AG04449 (cell line): Measurements from ENCODE around the gene SCARB1.

ENCODE experiments used
- CTCF ChIA-PET: fragments of 350-600 bp; formaldehyde crosslinking; extraction: SDS; loops from one replicate; lab custom pipeline; 2021; ENCODE audit warnings: antibody characterized with exemption; lab: Yijun Ruan, JAX
- POLR2A ChIA-PET: fragments of 400-600, 350-600 bp; formaldehyde crosslinking; extraction: SDS; loops from one replicate; lab custom pipeline; 2020; ENCODE audit warnings: antibody characterized with exemption, inconsistent platforms; lab: Yijun Ruan, JAX
- DNase-seq: peaks from one replicate; pipeline ENCODE4 v3.0.0-alpha.2; 2010; ENCODE audit warnings: low read depth, low spot score
- H3K4me3 ChIP-seq: 2 replicates; pipeline ENCODE4 v1.5.1; 2011; ENCODE audit warnings: low read depth, mild to moderate bottlenecking, control low read depth, low read length
- TF ChIP-seq, protein P1 (sequence below): IDR thresholded peaks from one replicate; pipeline ENCODE4 v1.5.1; 2011; ENCODE audit warnings: mild to moderate bottlenecking, moderate library complexity, low read length, control low read depth, inconsistent platforms; ENCODE audit not compliant: insufficient read depth; ENCODE audit errors: missing control alignments

Gene SCARB1

DNA sequence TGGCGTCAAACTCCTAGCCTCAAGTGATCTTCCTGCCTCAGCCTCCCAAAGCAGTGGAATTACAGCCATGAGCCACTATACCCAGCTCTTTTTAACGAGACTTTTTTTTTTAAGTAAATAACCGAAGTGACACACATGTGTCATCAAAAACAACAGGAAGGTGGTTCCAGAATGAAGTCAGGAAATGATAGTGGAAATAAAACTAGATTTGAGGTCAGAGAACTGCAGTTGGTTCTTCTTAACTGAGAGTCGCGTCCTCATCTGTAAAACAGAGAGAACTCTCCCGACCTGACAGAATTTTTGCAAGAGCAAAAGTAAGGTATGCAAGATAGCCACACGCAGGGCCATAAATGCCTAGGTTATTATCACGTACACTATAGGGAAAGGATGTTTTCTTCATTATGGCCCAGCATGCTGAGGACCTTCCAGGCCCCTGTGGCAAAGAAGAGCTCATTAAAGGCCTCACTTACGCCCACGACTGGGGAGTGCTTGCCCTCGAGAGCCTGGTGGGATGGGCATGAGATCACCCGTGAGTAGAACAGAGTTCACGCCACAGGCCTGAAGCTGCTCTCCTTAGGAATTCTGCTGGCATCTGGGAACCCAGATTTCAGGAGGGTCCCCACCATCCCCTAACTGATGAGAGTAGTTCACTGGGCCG lies 67.2 kb downstream of the SCARB1 start:
- H3K4me3 ChIP-seq, result no peak overlapping the region
- TF ChIP-seq, protein P1, sequence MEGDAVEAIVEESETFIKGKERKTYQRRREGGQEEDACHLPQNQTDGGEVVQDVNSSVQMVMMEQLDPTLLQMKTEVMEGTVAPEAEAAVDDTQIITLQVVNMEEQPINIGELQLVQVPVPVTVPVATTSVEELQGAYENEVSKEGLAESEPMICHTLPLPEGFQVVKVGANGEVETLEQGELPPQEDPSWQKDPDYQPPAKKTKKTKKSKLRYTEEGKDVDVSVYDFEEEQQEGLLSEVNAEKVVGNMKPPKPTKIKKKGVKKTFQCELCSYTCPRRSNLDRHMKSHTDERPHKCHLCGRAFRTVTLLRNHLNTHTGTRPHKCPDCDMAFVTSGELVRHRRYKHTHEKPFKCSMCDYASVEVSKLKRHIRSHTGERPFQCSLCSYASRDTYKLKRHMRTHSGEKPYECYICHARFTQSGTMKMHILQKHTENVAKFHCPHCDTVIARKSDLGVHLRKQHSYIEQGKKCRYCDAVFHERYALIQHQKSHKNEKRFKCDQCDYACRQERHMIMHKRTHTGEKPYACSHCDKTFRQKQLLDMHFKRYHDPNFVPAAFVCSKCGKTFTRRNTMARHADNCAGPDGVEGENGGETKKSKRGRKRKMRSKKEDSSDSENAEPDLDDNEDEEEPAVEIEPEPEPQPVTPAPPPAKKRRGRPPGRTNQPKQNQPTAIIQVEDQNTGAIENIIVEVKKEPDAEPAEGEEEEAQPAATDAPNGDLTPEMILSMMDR, result no peak
- CTCF ChIA-PET, result interaction anchor here (1.0 to 2.1 kb wide), 4 partner anchors 9 to 110 kb away, joined by 3 to 7 read pairs (median 4); no protein-coding TSS in a partner anchor
- DNase-seq, result no peak
- POLR2A ChIA-PET, result no interaction called here

DNA sequence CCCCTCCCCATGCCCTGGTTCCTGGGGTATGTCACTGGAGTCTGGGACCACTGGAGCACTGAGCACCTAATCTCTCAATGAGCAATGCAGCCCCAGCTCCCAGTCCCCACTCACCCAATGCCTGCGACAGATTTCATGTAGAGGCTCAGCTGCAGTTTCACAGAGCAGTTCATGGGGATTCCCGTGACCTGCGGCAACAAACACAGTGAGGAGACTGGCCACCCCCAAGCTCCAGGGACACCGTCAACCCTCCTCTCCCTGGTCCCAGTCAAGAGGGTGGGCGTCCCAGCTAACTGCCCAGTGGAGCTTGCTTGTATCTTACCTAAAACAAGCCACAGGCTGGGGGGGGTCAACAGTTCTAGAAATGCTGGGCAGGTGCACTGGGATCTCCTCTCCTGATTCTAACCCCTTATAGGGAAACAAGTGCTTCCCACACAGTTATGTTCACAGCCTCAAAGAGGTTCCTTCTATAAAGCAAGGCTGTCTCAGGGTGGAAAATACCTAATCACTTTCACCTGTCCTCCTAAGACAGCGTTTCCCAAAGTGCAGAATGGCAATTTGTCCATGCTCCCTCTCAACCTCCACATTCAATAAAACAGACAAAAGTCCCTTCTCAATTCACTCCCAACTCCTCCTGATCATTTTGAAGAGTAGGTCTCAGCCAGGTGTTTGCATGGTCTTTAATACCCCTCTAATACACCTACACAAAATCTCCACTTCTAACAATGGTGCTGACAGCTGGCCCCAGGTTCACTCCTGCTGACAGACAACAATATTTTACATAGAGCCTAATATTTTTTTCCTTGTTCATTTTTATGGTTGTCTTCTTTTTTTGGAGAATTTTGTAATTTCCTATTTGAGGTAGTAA lies 68.3 kb downstream of the SCARB1 start:
- no peak overlapping the region for H3K4me3 ChIP-seq
- no peak for DNase-seq
- TF ChIP-seq, protein P1, result no peak
- ChIA-PET CTCF (interaction anchor here (1.1 kb wide), 1 partner anchor 25 kb away, joined by 3 read pairs; no protein-coding TSS in a partner anchor), POLR2A (no interaction called here)

DNA sequence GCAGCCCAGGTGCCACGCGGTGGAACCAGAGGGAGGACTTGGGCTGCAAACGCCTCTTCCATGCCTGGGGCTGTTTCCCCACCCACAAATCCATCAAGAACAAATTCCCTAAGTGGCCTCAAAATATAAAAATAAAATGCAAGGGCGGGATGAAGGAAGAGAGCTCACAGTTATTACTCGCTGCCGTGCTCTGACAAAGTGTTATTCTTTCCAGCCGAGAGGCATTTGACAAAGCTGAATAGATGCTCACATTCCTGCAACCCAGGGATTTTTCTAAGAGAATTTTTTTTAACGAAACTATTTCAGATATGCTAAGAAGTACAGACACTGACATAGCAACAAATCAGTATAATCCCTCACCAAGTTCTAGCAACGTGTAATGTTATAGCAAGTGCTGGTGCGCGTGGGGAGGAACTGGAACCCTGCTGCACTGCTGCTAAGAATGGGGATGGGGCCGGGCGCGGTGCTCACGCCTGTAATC lies 70.7 kb downstream of the SCARB1 start:
- TF ChIP-seq, protein P1, result no peak
- ChIA-PET POLR2A (interaction anchor here (0.6 kb wide), 1 partner anchor 1081 kb away, joined by 5 read pairs; the partner anchor contains the start of gene ATP6V0A2), CTCF (interaction anchor here (1.4 kb wide), 1 partner anchor 114 kb away, joined by 4 read pairs; no protein-coding TSS in a partner anchor)
- DNase-seq, result peak; percentile 45
- H3K4me3 ChIP-seq, result no peak overlapping the region

DNA sequence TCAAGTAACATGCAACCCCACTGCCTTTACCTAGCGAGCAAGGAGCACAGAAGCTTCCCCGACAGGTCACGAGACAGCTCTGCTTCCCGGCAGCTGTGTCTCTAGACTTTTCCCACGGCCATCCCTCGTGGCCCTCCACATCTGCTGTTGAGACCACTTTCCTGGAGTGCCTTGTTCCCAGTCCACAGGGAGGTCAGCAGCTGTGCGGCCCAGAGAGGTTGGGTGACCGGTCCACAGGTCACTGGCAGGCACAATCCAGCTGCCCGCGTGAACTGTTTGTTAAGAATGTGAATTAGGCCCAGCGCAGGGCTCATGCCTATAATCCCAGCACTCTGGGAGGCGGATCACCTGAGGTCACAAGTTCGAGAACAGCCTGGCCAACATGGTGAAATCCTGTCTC lies 71.5 kb downstream of the SCARB1 start:
- TF ChIP-seq, protein P1, result no peak
- H3K4me3 ChIP-seq, result no peak overlapping the region
- CTCF ChIA-PET, result interaction anchor here (1.4 kb wide), 2 partner anchors 21 to 114 kb away, joined by 3 to 4 read pairs; no protein-coding TSS in a partner anchor
- POLR2A ChIA-PET, result no interaction called here
- DNase-seq, result no peak

DNA sequence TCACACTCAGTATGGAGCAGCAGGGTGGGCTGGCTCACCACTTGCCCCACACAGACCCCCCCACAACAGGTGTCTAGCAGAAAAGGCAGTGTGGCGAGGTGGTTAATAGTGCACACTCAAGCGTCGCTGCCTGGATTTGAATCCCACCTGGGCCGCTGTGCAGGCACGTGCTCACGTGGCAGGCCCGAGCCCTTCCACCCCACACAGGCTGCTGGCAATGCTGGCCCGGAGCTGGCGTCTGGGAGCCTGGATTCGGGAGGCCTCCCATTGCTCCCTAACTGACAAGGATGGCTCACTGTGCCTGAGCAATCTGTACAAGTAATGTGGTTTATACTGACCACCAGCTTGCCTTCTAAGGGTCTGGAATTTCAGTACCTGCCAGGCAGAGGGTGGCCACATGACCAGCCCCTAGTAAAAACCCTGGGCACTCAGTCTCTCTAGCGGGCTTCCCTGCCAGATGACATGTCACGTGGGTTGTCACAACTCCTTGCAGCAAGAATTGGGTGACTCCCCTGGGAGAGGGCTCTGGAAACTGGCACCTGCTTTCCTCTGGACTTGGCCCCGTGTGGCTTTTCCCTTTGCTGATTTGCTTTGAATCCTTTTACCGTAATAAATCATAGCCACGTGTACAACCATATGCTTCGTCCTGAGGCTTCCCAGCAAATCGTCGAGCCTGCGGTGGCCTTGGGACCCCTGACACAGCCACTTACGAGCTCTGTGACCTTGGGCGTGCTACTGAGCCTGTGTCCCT lies 72.8 kb downstream of the SCARB1 start:
- POLR2A ChIA-PET, result interaction anchor here (0.7 kb wide), 1 partner anchor 133 kb away, joined by 3 read pairs; no protein-coding TSS in a partner anchor
- CTCF ChIA-PET, result interaction anchor here (1.4 kb wide), 1 partner anchor 19 kb away, joined by 3 read pairs; no protein-coding TSS in a partner anchor
- TF ChIP-seq, protein P1, result no peak
- H3K4me3 ChIP-seq, result no peak overlapping the region
- DNase-seq, result no peak
